Colonic mucosa (tissue), 4 donors: ENCODE results near the gene CPXM1. TPM values are rescaled to one million over a fixed set of nuclear protein-coding genes. Genes with fewer than 3 reads are reported as not detected.

Experiments
- DNase-seq: peaks from one replicate; pipeline ENCODE4 v3.0.0-alpha.2; 2020
- H3K27ac ChIP-seq: fragments of 200-600 bp; one replicate; pipeline ENCODE4 v1.8.0; 2021
- H3K27me3 ChIP-seq: fragments of 200-600 bp; one replicate; pipeline ENCODE4 v1.8.0; 2021
- H3K36me3 ChIP-seq: fragments of 200-600 bp; one replicate; pipeline ENCODE4 v1.8.0; 2021
- H3K4me1 ChIP-seq: fragments of 200-600 bp; one replicate; pipeline ENCODE4 v1.8.0; 2021; ENCODE audit warnings: mild to moderate bottlenecking
- H3K4me3 ChIP-seq: fragments of 200-600 bp; one replicate; pipeline ENCODE4 v1.8.0; 2021
- H3K9ac ChIP-seq, 2 donors: one replicate each; pipeline ENCODE4 v1.7.0; 2013; ENCODE audit warnings: control low read depth in 2 of 2, low read depth in 2 of 2, low read length in 2 of 2
- H3K9me3 ChIP-seq: fragments of 200-600 bp; one replicate; pipeline ENCODE4 v1.8.0; 2021
- CTCF ChIP-seq: fragments of 200-600 bp; IDR thresholded peaks from one replicate; pipeline ENCODE4 v1.8.0; 2022; ENCODE audit warnings: antibody characterized with exemption, mild to moderate bottlenecking
- intact Hi-C: fragments of 100-400 bp; cut with DNase I; formaldehyde crosslinking; loops from one replicate; pipeline ENCODE4 v1.14.1; 2022
- total RNA-seq, 2 donors: library from RNA; stranded (reverse); fragmentation: NEBNext Ultra II Directional in 1 of 2; extraction: Animal tissue kit (Norgen Biotek cat#: 25700) in 1 of 2; gene quantifications; one replicate each; pipeline ENCODE4 v1.2.1, GENCODE V29; 2021
- donor health status: healthy.
- donor health status: DM: no; HTN: no; CAD: no.
- donor health status: DM: no; HTN: no; CAD: no.

Gene CPXM1
- total RNA-seq, 2 donors from 2014 or later = 0.98 to 1.1 TPM

GRCh38 chr20:2816583-2817340 lies 16.3 kb upstream of the CPXM1 start:
- no peak for DNase-seq
- Histone ChIP-seq H3K4me3 (no peak overlapping the region), H3K27me3 (peaks cover 22% of the 10 kb centered on the region)

GRCh38 chr20:2816030-2816582 lies 15.7 kb upstream of the CPXM1 start, which contains the start of gene TMEM239:
TMEM239 (plus strand) TSS chr20:2816364; CDS start chr20:2816555, 191 bp downstream.
- H3K27ac ChIP-seq = no peak within 1 kb of the TSS
- intact Hi-C loops = no loop called here

More at GRCh38 chr20:2816583-2817340, 16.3 kb upstream of the CPXM1 start:
- H3K9ac ChIP-seq = no peak overlapping the region
- no peak overlapping the region for H3K27ac ChIP-seq
- H3K36me3 ChIP-seq = no peaks in the 10 kb centered on the region
- intact Hi-C loops = no loop called here
- no peaks in the 10 kb centered on the region for H3K4me1 ChIP-seq
- no peaks in the 10 kb centered on the region for H3K9me3 ChIP-seq
- TF ChIP-seq CTCF = no peak

GRCh38 chr20:2815242-2815900 lies 14.9 kb upstream of the CPXM1 start:
- Histone ChIP-seq H3K27ac (no peak overlapping the region), H3K4me1 (no peaks in the 10 kb centered on the region), H3K36me3 (no peaks in the 10 kb centered on the region), H3K9ac (no peak overlapping the region), H3K9me3 (no peaks in the 10 kb centered on the region), H3K4me3 (no peak overlapping the region), H3K27me3 (peaks cover 8% of the 10 kb centered on the region)
- no peak for DNase-seq
- intact Hi-C loops = no loop called here
- no peak for TF ChIP-seq CTCF

More at GRCh38 chr20:2816030-2816582, 15.7 kb upstream of the CPXM1 start, which contains the start of gene TMEM239:
- Histone ChIP-seq H3K9ac (no peak within 1 kb of the TSS), H3K36me3 (no peaks in the 10 kb centered on the region), H3K4me3 (no peak within 1 kb of the TSS), H3K27me3 (peaks cover 15% of the 10 kb centered on the region), H3K4me1 (no peaks in the 10 kb centered on the region), H3K9me3 (no peaks in the 10 kb centered on the region)
- DNase-seq = no peak
- TF ChIP-seq CTCF = no peak

- Histone ChIP-seq H3K9me3 (no peaks in the 10 kb centered on the region), H3K9ac (no peak within 1 kb of the TSS), H3K4me3 (no peak within 1 kb of the TSS), H3K4me1 (no peaks in the 10 kb centered on the region), H3K27me3 (peaks cover under 1% of the 10 kb centered on the region), H3K27ac (no peak within 1 kb of the TSS), H3K36me3 (no peaks in the 10 kb centered on the region)
- intact Hi-C loops = no loop called here
- TF ChIP-seq CTCF = no peak
- no peak for DNase-seq
These were observed 14.2 kb upstream of the CPXM1 start, which contains the start of gene C20orf141 for GRCh38 chr20:2814587-2815051. C20orf141 (plus strand) TSS chr20:2814987; CDS start chr20:2815185, 198 bp downstream.

GRCh38 chr20:2814076-2814475 lies 13.6 kb upstream of the CPXM1 start:
- no peak overlapping the region for H3K9ac ChIP-seq
- no peak overlapping the region for H3K4me3 ChIP-seq
- intact Hi-C loops = no loop called here
- no peak for TF ChIP-seq CTCF
- no peak for DNase-seq
- H3K4me1 ChIP-seq = no peaks in the 10 kb centered on the region
- no peaks in the 10 kb centered on the region for H3K27me3 ChIP-seq
- H3K36me3 ChIP-seq = no peaks in the 10 kb centered on the region
- no peak overlapping the region for H3K27ac ChIP-seq
- H3K9me3 ChIP-seq = no peaks in the 10 kb centered on the region
